CD14-positive monocyte (primary cell): ENCODE data around the gene MUSK. TPM values are rescaled to one million over a fixed set of nuclear protein-coding genes. Genes with fewer than 3 reads are reported as not detected.

Experiments
- DNase-seq, 3 donors: peaks; one replicate each; pipeline ENCODE4 v3.0.0-alpha.2; 2011 to 2022
- H2AFZ ChIP-seq: 2 replicates; pipeline ENCODE4 v1.6.0; 2012; ENCODE audit warnings: mild to moderate bottlenecking, low read depth, low read length, inconsistent platforms; ENCODE audit not compliant: insufficient read depth, poor library complexity, severe bottlenecking
- H3K27ac ChIP-seq, 2 donors: 1 replicate in 1 of 2; 2 replicates in 1 of 2; pipeline ENCODE4 v1.5.1; 2012 to 2013; ENCODE audit warnings: low read length in 2 of 2, control low read depth in 1 of 2, inconsistent platforms in 1 of 2, low read depth in 1 of 2, mild to moderate bottlenecking in 1 of 2
- H3K27me3 ChIP-seq, 2 donors: one replicate each; pipeline versions ENCODE4 v1.6.0 to v1.6.1; 2011 to 2013; ENCODE audit warnings: low read length in 2 of 2; ENCODE audit not compliant: control insufficient read depth in 2 of 2, insufficient read depth in 2 of 2
- H3K36me3 ChIP-seq, 2 donors: replicated peaks in 1 of 2; 1 replicate in 1 of 2; 2 replicates in 1 of 2; pipeline versions ENCODE4 v1.5.1 to v1.6.1; 2012 to 2013; ENCODE audit warnings: low read length in 2 of 2, control low read depth in 1 of 2, inconsistent platforms in 1 of 2, mild to moderate bottlenecking in 1 of 2; ENCODE audit not compliant: insufficient read depth in 2 of 2, control insufficient read depth in 1 of 2
- H3K4me1 ChIP-seq, 2 donors: 1 replicate in 1 of 2; 2 replicates in 1 of 2; pipeline versions ENCODE4 v1.5.1 to v1.6.1; 2012 to 2013; ENCODE audit warnings: low read length in 2 of 2, control low read depth in 1 of 2, inconsistent platforms in 1 of 2, mild to moderate bottlenecking in 1 of 2, moderate library complexity in 1 of 2; ENCODE audit not compliant: insufficient read depth in 2 of 2, control insufficient read depth in 1 of 2
- H3K4me2 ChIP-seq: replicated peaks from 2 replicates; pipeline ENCODE3; 2012; ENCODE audit warnings: low read length, moderate library complexity, mild to moderate bottlenecking; ENCODE audit not compliant: poor library complexity, severe bottlenecking; ENCODE audit errors: extremely low read depth
- H3K4me3 ChIP-seq, 3 experiments: fragments of 200-600 bp in 1 of 3; sonication (generic) in 1 of 3; replicated peaks in 1 of 3; 1 replicate in 2 of 3; 2 replicates in 1 of 3; pipeline ENCODE4 v1.5.1; 2011 to 2013; ENCODE audit warnings: low read length in 3 of 3, mild to moderate bottlenecking in 3 of 3, control low read depth in 2 of 3, low read depth in 2 of 3, inconsistent platforms in 1 of 3, moderate library complexity in 1 of 3
- H3K79me2 ChIP-seq: 2 replicates; pipeline ENCODE4 v1.6.0; 2012; ENCODE audit warnings: mild to moderate bottlenecking, control low read depth, inconsistent platforms, low read length, moderate library complexity; ENCODE audit not compliant: insufficient read depth
- H3K9ac ChIP-seq: 2 replicates; pipeline ENCODE4 v1.6.0; 2017; ENCODE audit warnings: low read length, mild to moderate bottlenecking; ENCODE audit not compliant: insufficient read depth, poor library complexity, severe bottlenecking
- H3K9me3 ChIP-seq, 2 donors: replicated peaks in 1 of 2; 1 replicate in 1 of 2; 2 replicates in 1 of 2; pipeline versions ENCODE4 v1.5.1 to v1.6.1; 2012 to 2013; ENCODE audit warnings: low read length in 2 of 2, control low read depth in 1 of 2; ENCODE audit not compliant: control insufficient read depth in 1 of 2, insufficient read depth in 1 of 2
- H4K20me1 ChIP-seq: 2 replicates; pipeline ENCODE4 v1.6.0; 2012; ENCODE audit warnings: mild to moderate bottlenecking, low read length, control low read depth, moderate library complexity; ENCODE audit not compliant: insufficient read depth
- H3K27ac Mint-ChIP-seq, 7 donors: one replicate each; pipeline ENCODE4 v1.8.0; 2020; ENCODE audit warnings: mild to moderate bottlenecking in 7 of 7, mixed read lengths in 7 of 7, moderate library complexity in 6 of 7, inconsistent platforms in 2 of 7
- H3K27me3 Mint-ChIP-seq, 3 donors: one replicate each; pipeline ENCODE4 v1.8.0; 2021 to 2022; ENCODE audit warnings: low read depth in 3 of 3, mild to moderate bottlenecking in 3 of 3, mixed read lengths in 3 of 3, moderate library complexity in 3 of 3, inconsistent platforms in 1 of 3
- H3K36me3 Mint-ChIP-seq, 2 donors: one replicate each; pipeline ENCODE4 v1.8.0; 2020; ENCODE audit warnings: mixed read lengths in 2 of 2, inconsistent platforms in 1 of 2, mild to moderate bottlenecking in 1 of 2
- H3K4me1 Mint-ChIP-seq: one replicate; pipeline ENCODE4 v1.8.0; 2020; ENCODE audit warnings: mild to moderate bottlenecking, mixed read lengths
- H3K4me3 Mint-ChIP-seq, 2 donors: one replicate each; pipeline ENCODE4 v1.8.0; 2020; ENCODE audit warnings: mild to moderate bottlenecking in 2 of 2, mixed read lengths in 2 of 2, moderate library complexity in 1 of 2
- H3K9me3 Mint-ChIP-seq, 7 donors: one replicate each; pipeline ENCODE4 v1.8.0; 2020 to 2022; ENCODE audit warnings: mixed read lengths in 7 of 7, mild to moderate bottlenecking in 6 of 7, moderate library complexity in 6 of 7, inconsistent platforms in 2 of 7
- WGBS: methylation state at CpG from one replicate; pipeline ENCODE4 v1.1.5; 2013; ENCODE audit warnings: missing lambda C conversion rate; ENCODE audit not compliant: insufficient coverage; 5-methylcytosine and 5-hydroxymethylcytosine counted together
- intact Hi-C, 2 donors: fragments of 100-400 bp; cut with micrococcal nuclease; formaldehyde crosslinking; loops; one replicate each; pipeline versions ENCODE4 v1.15.0 to v1.15.1; 2023
- polyA plus RNA-seq, 3 donors: library from polyadenylated mRNA; depleted of rRNA in 1 of 3; unstranded in 2 of 3; stranded (reverse) in 1 of 3; fragments of 300-500 nt in 2 of 3; fragments of >200 nt in 1 of 3; fragmentation: Illumina TruSeq in 2 of 3; gene quantifications; 1 replicate in 2 of 3; 2 replicates in 1 of 3; pipeline ENCODE4 v1.2.3, GENCODE V29; 2012 to 2021
- TF ChIP-seq, protein P1 (sequence below): fragments of 200-600 bp; IDR thresholded peaks from one replicate; pipeline ENCODE4 v1.8.0; 2022; ENCODE audit warnings: antibody characterized with exemption, mild to moderate bottlenecking

The MUSK gene
- polyA plus RNA-seq, 3 donors: not detected

GRCh38 chr9:110650991-110651411 lies 17.6 kb upstream of the MUSK start:
- Histone ChIP-seq H3K4me2 (no peak overlapping the region), H3K36me3 (no peaks in the 10 kb centered on the region), H4K20me1 (no peaks in the 10 kb centered on the region), H2AFZ (no peak overlapping the region), H3K27me3 (no peaks in the 10 kb centered on the region), H3K9me3 (no peaks in the 10 kb centered on the region), H3K9ac (no peak overlapping the region), H3K4me3 (no peak overlapping the region), H3K4me1 (no peaks in the 10 kb centered on the region), H3K79me2 (no peaks in the 10 kb centered on the region), H3K27ac (no peak overlapping the region)
- Mint-ChIP-seq H3K4me3 (no peak overlapping the region), H3K36me3 (no peaks in the 10 kb centered on the region), H3K9me3 (peaks cover 0 to 5% (median 2%) of the 10 kb centered on the region in 7 donors), H3K27me3 (peaks cover 0 to 2% (median 0%) of the 10 kb centered on the region in 3 donors), H3K27ac (no peak overlapping the region), H3K4me1 (no peaks in the 10 kb centered on the region)
- intact Hi-C loops: no loop called here
- no CpG with 5 or more reads among the region's 6 CpGs for WGBS
- TF ChIP-seq, protein P1, sequence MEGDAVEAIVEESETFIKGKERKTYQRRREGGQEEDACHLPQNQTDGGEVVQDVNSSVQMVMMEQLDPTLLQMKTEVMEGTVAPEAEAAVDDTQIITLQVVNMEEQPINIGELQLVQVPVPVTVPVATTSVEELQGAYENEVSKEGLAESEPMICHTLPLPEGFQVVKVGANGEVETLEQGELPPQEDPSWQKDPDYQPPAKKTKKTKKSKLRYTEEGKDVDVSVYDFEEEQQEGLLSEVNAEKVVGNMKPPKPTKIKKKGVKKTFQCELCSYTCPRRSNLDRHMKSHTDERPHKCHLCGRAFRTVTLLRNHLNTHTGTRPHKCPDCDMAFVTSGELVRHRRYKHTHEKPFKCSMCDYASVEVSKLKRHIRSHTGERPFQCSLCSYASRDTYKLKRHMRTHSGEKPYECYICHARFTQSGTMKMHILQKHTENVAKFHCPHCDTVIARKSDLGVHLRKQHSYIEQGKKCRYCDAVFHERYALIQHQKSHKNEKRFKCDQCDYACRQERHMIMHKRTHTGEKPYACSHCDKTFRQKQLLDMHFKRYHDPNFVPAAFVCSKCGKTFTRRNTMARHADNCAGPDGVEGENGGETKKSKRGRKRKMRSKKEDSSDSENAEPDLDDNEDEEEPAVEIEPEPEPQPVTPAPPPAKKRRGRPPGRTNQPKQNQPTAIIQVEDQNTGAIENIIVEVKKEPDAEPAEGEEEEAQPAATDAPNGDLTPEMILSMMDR: no peak
- DNase-seq: no peak

DNA sequence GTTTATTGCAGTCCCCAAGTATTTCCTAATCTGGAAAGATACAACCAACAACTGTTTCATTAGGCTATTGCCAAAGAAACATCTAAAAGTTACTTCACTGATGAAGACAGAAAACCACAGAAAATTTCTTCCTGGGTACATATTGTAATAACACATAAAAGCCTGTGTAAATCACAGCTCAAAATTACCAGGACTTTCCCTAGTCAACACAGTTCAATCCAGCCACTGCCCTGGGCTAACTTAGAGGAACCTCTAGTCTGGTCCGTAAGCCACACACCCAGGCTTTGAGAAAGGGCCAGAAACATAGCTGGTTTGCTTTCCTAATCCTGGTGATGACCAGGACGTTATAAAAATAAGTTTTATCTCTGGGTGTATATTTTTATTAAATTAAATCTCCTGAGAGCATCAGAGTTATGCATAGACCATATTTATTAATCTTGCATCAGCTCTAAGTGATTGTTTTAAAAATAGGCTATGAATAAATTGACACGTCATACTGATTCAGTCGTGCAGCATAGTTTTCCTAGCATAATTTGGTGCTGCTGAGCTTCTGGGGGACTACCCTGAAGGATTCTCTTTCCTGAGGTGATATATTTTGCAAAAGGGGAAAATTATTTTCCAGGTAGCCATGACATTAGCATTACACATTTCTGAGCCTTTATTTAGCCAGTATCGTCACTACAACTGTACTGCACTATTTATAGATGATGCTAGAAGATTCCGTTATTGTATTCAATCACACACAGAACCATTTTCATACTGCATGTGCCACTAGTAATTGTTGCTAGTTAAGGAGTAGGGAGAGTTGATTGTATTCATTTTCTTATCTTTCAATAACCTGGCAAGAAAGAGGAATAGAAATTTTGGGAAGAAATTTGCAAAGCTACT lies 12.6 kb upstream of the MUSK start:
- Histone ChIP-seq H3K4me1 (no peaks in the 10 kb centered on the region), H4K20me1 (no peaks in the 10 kb centered on the region), H3K79me2 (no peaks in the 10 kb centered on the region), H3K9ac (no peak overlapping the region), H3K27ac (no peak overlapping the region), H3K4me2 (no peak overlapping the region), H3K27me3 (no peaks in the 10 kb centered on the region), H3K9me3 (no peaks in the 10 kb centered on the region), H2AFZ (no peak overlapping the region), H3K36me3 (no peaks in the 10 kb centered on the region), H3K4me3 (no peak overlapping the region)
- Mint-ChIP-seq H3K36me3 (no peaks in the 10 kb centered on the region), H3K9me3 (peaks cover 0 to 5% (median 0%) of the 10 kb centered on the region in 7 donors), H3K27me3 (peaks cover 0 to 2% (median 0%) of the 10 kb centered on the region in 3 donors), H3K4me3 (no peak overlapping the region), H3K4me1 (no peaks in the 10 kb centered on the region), H3K27ac (no peak overlapping the region)
- DNase-seq: peak in 1 of 3 donors; percentile 1
- TF ChIP-seq, protein P1: no peak
- intact Hi-C loops: no loop called here
- WGBS: 80% methylated on average over 1 of the region's 6 CpGs
